ENCODE results near the gene FKBP4.

FKBP4 gene

DNA sequence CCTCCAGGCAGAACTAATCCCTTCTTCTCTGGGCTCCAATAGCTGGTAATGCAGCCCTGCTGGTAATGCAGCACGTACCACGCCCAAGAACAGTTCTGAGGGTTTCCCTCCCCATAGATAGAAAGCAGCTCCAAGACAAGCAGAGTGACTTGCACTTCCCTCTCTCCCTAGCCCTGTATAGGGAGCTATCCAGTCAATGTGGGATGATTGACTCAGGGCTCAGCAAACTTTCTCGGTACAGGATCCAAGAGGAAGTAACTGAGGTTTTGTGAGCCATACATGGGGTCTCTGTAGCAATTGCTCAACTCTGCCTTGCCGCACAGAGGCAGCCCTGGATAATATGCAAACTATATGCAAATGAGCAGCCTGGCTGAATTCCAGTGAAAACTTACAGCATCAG lies 15.5 kb upstream of the FKBP4 start:
- no peak for DNase-seq (ENCODE audit: low read depth in 2 of 3, low spot score in 1 of 3)

DNA sequence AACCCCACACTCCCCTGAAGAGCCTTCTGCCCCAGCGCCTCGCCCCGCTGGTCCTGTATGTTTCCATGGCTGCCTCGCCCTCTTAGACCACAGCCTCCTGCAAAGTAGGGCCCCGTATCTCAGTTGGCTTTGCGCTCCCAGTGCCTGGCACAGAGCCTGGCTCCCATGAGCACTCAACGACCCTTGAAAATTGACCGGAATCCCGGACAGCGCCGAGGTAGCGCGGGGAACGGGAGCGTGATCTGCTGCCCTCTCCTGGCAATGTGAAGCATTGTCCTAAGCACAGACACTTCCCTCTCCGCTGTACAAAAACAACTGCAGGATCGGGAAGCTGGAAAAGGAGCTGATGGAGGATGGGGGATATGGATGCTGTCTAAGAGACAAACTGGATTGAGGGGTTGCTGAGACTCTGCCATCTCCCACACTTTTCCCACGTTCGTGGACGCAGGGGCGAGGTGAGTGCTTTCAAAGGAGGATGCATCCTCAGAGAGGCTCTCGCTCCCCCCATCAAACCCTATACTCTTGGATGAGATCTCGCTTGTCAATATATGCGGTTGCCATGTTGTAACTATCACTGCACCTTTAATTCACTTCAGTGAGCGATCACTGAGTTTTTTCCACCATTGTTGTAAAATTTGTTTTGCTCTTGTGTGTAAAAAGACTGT lies 10.7 kb upstream of the FKBP4 start:
- peak in 1 of 3 donors; percentile 27 for DNase-seq (ENCODE audit: low read depth in 2 of 3, low spot score in 1 of 3)

DNA sequence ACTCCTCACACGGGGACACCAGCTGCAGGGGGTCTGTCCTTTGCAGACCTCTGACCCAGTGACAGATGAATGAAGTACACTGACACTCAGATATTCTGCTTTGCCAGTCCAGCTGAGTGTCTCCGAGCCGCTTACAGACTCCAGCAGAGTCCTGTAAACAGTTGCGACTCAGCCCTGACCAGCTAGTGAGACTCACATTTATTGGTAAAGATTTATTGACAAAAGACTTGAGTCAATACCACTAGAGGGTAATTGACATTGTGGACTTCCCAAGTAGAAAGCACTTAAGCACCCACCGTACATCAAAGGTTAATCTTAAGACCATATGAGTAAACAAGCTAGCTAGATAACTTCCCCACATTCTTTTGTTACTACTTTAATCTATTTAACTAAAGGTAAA lies 9.8 kb upstream of the FKBP4 start:
- no peak for DNase-seq (ENCODE audit: low read depth in 2 of 3, low spot score in 1 of 3)

DNA sequence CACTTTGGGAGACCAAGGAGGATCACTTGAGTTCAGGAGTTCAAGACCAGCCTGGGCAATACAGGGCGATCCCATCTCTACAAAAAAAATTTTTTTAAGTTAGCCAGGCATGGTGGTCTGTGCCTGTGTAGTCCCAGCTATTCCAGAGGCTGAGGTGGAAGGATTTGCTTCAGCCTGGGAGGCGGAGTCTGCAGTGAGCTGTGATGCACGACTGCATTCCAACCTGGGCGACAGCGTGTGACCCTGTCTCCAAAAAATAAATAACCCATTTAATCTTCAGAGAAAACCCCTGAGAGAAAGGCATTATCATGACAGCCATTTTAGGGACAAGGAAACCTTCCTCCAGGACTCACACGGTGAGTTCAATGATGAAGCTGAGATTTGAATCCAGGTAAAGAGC lies 3.7 kb upstream of the FKBP4 start:
- DNase-seq (ENCODE audit: low read depth in 2 of 3, low spot score in 1 of 3): no peak

DNA sequence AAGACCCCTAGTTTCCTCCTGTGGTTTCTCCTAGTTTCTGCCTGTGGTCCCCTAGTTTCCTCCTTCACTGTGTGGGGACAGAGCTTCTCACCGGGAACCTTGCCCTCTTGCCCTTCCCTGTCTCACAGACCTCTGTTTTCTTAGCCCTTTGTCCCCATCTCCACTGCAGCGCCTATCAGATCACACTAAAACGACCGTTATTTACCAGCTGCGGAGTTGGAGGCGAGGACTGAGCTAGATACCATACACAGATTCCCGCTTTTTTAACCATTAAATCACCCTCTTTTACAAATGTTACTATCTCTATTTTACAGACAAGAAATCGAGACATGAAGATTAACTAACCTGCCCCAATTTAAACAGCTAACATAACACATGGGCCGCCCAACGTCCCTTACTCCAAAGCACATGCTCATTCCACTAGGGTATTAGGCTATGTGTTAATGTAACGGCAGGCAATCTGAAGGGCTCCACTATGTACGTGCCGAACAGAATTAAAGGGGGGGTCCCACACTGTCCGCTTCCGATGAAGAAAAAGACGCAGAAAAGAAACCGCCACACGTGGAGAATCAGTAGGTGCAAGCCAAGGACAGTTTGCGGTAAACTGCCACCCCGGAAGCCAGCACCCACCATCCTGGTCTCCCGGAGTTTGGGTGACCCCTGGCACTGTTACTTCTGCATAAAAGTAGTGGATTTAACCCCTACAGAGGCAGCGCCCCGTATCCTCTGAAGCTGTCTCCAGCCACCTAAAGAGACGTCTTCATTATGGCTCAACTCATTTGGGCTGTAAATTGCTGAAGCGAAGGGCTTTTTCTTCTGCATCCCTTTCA lies 1.9 kb upstream of the FKBP4 start:
- no peak for DNase-seq (ENCODE audit: low read depth in 2 of 3, low spot score in 1 of 3)

DNA sequence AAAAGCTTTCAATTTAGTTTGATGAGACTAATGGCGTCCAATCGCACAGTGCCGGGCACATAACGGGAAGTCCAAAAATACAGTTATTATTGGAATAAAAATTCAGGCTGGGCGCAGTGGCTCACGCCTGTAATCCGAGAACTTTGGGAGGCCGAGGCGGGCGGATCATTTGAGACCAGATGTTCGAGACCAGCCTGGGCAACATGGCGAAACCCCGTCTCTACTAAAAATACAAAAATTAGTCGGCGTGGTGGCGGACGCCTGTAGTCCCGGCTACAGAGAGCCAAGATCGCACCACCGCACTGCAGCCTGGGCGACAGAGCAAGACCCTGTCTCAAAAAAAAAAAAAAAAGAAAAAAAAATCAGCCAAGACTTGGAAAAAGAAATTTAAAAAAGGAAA lies 1.2 kb upstream of the FKBP4 start:
- DNase-seq (ENCODE audit: low read depth in 2 of 3, low spot score in 1 of 3): no peak

DNA sequence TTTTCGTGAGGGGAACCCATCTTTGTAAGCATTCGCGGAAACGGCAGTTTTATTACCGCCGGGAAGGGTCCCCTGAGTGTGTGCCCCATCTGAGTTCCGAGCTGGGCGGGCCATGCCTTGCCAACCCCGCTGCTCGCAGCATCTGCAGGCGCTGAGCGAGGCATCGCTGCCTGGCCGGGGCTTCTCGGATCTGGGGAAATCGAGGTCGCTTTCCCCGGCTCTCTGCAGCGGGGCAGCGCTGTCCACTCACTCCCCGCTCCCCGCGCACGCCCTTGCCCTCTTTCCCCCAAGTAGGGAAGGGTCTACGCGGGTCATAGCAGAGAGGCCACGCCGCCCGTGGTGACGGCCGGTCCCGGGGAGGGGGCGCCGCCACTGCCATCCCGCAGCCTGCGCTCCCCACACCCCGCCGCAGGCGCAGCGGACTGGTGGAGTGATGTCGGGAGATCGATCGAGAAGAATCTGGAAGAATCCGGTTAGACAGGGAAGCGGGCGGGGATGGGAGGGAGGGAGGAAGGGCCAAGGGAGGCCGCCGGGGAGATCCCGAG lies 507 bp upstream of the FKBP4 start:
- peak in 2 of 3 donors; percentile 8 to 11 for DNase-seq (ENCODE audit: low read depth in 2 of 3, low spot score in 1 of 3)

DNA sequence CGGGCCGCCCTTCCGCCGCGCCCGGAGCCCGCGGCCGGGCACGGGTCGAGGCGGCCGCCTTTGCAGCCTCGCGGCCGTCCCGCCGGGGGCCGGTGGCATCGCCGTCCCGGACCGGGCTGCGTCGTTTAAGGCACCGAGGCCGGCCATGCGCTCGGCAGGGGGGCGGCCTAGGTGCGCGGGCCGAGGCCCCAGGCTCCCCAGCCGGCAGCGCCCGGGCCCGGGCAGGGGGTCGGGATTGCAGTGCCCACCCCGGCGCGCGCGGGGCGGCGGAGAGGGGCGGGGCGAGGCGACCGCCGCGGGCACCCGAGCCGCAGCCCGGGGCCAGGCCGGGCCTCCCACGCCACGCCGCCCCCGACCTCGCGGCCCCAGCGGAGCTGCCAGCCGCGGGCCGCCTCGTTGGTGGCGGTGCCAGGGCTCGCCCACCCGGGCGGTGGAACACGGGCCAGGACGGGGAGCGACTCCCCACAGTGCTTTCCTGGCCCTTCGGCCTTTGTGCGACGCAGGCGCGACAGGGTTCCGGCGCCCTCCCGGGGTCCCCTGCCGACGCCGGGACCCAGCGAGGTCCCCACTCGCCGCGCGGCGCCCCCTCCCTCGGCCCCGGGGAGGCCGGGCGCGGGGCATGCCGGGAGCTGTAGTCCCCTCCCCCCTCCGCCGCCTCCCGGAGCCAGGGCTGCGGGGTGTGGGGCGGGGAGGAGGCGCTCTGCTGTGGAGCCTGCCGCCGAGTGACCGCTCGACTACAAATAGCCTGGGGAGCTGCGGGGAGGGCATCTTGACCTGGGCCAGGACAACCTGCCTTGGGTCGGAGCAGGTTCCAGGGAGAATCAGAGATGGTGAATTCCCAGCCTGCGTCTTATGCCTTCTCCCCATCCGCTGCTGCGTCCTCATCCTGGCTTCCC lies 769 bp downstream of the FKBP4 start:
- peak; percentile 32 to 64 (median 48) for DNase-seq (ENCODE audit: low read depth in 2 of 3, low spot score in 1 of 3)

DNA sequence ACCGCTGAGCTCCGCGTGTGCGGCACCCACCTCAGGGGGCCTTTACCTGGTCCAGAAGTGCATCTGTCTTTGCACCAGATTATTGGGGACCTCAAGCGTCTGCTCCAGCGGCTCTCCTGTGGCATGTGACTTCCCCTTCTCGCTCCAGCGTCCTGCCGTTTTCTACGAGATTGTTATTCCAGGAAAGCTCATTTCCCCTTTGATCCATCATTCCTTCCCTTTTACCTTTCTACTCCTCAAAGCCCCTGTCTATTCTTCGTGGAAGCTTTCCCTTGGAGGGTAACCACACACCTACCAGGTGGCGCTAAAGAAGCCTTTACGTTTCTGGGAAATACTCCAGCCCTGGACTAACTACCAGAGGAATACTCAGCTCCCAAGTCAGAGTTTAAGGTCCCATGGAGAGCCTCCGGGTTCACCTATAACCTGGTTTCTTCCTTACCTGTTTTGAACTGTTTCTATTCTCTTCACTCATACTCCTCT lies 1.5 kb downstream of the FKBP4 start:
- DNase-seq (ENCODE audit: low read depth in 2 of 3, low spot score in 1 of 3): no peak

DNA sequence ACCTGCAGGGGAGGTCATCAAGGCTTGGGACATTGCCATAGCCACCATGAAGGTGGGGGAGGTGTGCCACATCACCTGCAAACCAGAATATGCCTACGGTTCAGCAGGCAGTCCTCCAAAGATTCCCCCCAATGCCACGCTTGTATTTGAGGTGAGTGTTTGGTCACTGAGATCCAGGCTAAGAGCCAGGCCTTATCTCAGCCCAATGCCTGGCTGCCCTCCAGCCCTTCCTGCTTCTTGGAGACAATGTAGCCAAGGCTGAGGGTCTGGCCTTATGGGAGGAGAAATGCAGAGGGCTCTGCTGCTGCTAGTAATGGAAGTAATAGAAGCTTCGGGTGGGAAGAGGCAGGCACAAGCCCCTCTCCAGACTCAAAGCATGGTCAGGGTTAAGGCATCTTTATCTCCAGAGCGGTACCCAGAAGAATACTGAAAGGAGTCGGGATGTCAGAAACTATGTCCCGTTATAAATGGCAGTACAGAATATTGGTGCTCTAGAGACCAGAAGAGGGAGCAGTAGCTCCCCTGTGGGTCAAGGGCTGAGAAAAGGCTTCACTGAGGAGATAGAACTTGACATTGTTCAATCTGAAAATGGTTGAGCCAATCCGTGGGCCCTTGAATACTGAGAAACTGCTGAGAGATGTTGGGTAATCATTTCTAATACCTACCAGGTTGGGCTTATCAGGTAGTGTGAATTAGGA lies 3.1 kb downstream of the FKBP4 start:
- no peak for DNase-seq (ENCODE audit: low read depth in 2 of 3, low spot score in 1 of 3)

DNA sequence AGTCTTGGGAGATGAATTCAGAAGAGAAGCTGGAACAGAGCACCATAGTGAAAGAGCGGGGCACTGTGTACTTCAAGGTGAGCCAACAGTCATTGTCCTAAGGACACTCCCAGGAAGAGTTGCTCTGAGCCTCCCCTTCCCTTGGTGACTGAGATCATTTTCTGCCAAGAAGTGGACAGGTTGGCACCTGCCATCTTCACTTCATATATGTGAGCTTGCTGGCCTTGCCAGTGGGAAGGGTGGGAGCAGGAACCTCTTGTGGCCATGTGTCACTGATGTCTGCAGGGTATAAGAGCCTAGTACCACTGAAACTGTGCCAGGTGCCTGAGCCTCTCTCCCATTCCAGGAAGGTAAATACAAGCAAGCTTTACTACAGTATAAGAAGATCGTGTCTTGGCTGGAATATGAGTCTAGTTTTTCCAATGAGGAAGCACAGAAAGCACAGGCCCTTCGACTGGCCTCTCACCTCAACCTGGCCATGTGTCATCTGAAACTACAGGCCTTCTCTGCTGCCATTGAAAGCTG lies 5.3 kb downstream of the FKBP4 start:
- no peak for DNase-seq (ENCODE audit: low read depth in 2 of 3, low spot score in 1 of 3)

DNA sequence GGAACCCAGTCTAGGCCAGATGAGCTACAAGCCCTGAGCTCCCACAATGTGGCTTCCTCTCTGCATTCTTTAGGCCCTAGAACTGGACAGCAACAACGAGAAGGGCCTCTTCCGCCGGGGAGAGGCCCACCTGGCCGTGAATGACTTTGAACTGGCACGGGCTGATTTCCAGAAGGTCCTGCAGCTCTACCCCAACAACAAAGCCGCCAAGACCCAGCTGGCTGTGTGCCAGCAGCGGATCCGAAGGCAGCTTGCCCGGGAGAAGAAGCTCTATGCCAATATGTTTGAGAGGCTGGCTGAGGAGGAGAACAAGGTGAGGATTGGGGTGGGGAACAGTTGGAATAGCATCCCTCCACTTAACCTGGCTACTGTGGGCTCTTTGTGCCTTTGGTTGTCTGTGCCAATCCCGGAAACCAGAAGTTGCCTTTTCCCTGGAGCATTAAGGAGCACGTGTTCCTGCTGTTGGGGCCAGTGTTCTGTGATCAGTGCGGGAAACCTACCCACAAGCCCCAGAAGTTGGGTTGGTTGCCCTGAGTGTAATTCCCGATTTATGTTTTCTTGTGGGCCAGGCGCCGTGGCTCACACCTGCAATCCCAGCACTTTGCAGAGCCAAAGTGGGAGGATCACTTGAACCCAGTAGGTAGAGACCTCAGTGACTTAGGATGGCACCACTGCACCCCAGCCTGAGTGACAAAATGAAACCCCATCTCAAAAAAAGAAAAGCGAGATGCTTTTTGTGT lies 6.4 kb downstream of the FKBP4 start:
- DNase-seq (ENCODE audit: low read depth in 2 of 3, low spot score in 1 of 3): no peak

DNA sequence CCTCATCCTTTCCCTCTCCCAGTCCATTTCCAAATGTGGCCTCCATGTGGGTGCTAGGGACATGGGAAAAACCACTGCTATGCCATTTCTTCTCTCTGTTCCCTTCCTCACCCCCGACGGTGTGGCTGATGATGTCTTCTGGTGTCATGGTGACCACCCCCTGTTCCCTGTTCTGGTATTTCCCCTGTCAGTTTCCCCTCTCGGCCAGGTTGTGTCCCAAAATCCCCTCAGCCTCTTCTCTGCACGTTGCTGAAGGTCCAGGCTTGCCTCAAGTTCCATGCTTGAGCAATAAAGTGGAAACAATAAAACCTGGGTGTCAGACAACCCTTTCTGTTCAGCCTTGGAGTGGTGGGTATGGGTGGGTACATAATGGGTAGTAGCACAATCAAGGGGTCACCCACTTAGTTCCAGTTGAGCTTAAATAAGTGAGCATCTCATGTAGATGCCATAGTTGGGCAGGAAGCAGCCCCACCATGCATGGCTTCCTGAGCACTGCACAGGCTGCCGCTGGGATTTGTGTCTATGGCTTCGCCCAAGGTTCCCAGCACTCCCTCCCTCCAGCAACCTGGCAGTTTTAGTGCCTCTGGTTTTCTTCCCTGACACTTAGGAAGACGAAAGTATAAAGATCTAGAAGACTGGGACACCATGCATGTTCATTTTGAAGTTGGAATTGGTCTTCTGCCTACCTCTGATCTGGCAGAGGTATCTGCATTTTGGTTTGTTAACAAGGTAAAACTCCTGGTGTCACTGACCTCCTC lies 9.0 kb downstream of the FKBP4 start:
- DNase-seq (ENCODE audit: low read depth in 2 of 3, low spot score in 1 of 3): no peak

DNA sequence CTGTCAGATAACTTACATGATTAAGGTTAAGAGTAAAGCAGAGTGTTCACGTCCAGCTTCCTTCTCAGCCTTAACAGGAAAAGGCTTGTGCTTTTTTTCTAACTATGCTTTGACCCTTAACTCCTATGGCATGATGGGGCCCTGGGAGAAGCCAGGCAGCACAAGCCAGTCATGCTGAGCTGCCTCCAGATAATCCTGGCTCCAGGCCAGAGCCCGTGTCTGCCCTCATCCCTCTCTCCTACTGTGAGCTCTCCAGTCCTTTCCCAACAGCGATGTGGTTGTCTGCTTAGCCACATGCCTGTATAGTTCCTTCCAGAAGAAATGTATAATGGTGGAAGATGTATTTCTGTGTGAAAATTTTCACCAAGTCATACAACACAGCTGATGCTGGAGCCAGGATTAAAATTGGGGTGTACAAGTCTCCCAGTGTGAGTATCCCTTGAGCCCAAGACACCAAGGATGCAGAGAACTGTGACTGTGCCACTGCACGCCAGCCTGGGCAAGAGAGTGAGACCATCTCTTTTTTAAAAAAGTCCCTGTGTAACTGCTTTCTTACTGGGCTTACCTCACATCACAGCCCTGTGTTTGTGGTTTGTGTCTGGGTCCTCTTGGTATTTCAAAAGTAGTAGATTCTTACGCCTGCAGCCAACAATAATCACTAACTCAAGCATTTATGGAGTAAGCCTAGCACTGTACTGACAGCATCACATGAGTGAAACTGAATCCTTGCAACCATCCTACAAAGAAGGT lies 9.8 kb downstream of the FKBP4 start:
- no peak for DNase-seq (ENCODE audit: low read depth in 2 of 3, low spot score in 1 of 3)

DNA sequence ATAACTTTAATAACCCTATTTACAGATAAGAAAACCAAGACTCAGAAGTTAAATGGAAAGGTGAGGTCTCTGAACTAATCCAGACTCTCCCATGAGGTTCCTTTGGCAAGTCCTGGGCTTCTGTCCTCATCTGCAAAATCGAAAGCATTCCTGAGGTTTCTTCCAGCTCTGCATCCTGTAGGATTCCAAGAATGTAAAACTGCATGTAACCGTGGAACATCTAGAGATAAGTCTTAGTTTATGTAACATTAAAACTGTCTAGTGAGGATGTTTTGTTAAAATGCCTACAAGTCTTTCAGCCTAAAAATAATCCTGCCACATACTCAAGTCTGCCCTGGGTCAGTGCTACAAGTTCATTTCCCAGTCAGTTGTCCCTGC lies 10.4 kb downstream of the FKBP4 start:
- no peak for DNase-seq (ENCODE audit: low read depth in 2 of 3, low spot score in 1 of 3)

DNA sequence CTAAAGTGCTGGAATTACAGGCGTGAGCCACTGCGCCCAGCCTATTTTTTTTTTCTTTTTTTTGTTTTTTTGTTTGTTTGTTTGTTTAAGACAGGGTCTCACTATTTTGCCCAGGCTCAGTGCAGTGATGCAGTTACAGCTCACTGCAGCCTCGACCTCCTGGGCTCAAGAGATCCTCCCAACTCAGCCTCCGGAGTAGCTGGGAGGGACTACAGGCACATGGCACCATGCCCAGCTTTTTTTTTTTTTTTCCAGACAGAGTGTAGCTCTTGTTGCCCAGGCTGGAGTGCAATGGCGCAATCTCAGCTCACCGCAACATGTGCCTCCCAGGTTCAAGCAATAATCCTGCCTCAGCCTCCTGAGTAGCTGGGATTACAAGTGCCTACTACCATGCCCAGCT lies 11.9 kb downstream of the FKBP4 start:
- no peak for DNase-seq (ENCODE audit: low read depth in 2 of 3, low spot score in 1 of 3)

DNA sequence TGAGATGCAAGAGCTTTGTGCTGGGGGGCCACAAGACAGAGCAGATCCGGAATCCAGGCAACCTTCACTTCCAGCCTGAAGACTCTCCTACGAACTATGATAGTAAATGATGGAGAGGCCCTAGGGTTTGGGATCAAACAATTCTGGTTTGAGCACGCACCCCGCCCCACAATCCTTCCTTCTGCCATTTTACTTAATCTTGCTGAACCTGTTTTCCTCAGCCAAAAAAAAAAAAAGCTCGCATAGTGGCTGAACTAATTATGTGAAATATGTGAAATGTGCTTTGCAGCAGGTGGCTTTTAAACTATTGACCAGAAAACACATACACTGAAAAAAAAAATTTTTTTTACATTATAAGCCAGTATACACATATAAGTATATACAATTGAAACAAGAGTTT lies 17.0 kb downstream of the FKBP4 start:
- DNase-seq (ENCODE audit: low read depth in 2 of 3, low spot score in 1 of 3): no peak

All from stimulated activated CD4-positive, alpha-beta T cell treated with anti-CD3 and anti-CD28 coated beads, Interleukin-12 subunit alpha, Interleukin-12 subunit beta, amount 100 ng/mL, for 48 hours (primary cell).